Endothelial cell of umbilical vein (primary cell): ENCODE measurements around the gene POLR2L. TPM values are rescaled to one million over a fixed set of nuclear protein-coding genes. Genes with fewer than 3 reads are reported as not detected.
A peak's percentile ranks its signal among the peaks of the same experiment; 100 is the strongest.

Source experiments
- BruUV-seq: library from RNA; stranded (reverse); fragments of 400-500 nt; replicated peaks from 2 replicates; lab custom pipeline; 2021; lab: Mats Ljungman, UMichigan
- CTCF ChIA-PET: fragments of 300-600, 350-600 bp; sonication (Branson Sonifier 250); formaldehyde crosslinking; loops from one replicate; lab custom pipeline; 2021; ENCODE audit warnings: antibody characterized with exemption, inconsistent platforms; lab: Charles Lee
- POLR2A ChIA-PET: fragments of 300-600, 350-600 bp; sonication (Branson Sonifier 250); formaldehyde crosslinking; loops from one replicate; lab custom pipeline; 2021; ENCODE audit warnings: antibody characterized with exemption, inconsistent platforms; lab: Charles Lee
- DNase-seq: peaks from one replicate; pipeline ENCODE4 v3.0.0-alpha.2; 2011; ENCODE audit warnings: low read depth, low spot score
- FAIRE-seq: peaks from 2 replicates; lab custom pipeline; 2011; peaks lifted over from hg19 to GRCh38; lab: Jason Lieb, UNC
- H2AFZ ChIP-seq: 2 replicates; pipeline ENCODE4 v1.6.0; 2012; ENCODE audit warnings: low read depth, low read length, control low read depth, inconsistent platforms
- H3K27ac ChIP-seq: 2 replicates; pipeline ENCODE4 v1.5.1; 2011; ENCODE audit warnings: low read depth, mild to moderate bottlenecking, control low read depth, low read length, moderate library complexity; ENCODE audit not compliant: insufficient read depth
- H3K27me3 ChIP-seq, 2 experiments: 2 replicates each; pipeline versions ENCODE4 v1.6.0 to v1.6.1; 2011; ENCODE audit warnings: low read length in 2 of 2, mixed read lengths in 1 of 2; ENCODE audit not compliant: control insufficient read depth in 2 of 2, insufficient read depth in 2 of 2
- H3K36me3 ChIP-seq, 2 experiments: 2 replicates in 1 of 2; 3 replicates in 1 of 2; pipeline ENCODE4 v1.5.1; 2011; ENCODE audit warnings: low read length in 2 of 2, mild to moderate bottlenecking in 1 of 2, moderate library complexity in 1 of 2; ENCODE audit not compliant: control insufficient read depth in 2 of 2, insufficient read depth in 2 of 2; ENCODE audit errors: extremely low read depth in 1 of 2
- H3K4me1 ChIP-seq: 3 replicates; pipeline ENCODE4 v1.5.1; 2011; ENCODE audit warnings: mild to moderate bottlenecking, low read length; ENCODE audit not compliant: control insufficient read depth, insufficient read depth; ENCODE audit errors: extremely low read depth
- H3K4me2 ChIP-seq: 2 replicates; pipeline ENCODE4 v1.6.1; 2011; ENCODE audit warnings: low read length, control low read depth, mixed read lengths; ENCODE audit not compliant: insufficient read depth
- H3K4me3 ChIP-seq, 3 experiments: fragments of 200-600 bp in 1 of 3; sonication (generic), shearing (Covaris generic) in 1 of 3; replicated peaks in 1 of 3; 2 replicates each; pipeline ENCODE4 v1.5.1; 2011 to 2016; ENCODE audit warnings: control low read depth in 3 of 3, low read length in 3 of 3, mild to moderate bottlenecking in 2 of 3, inconsistent platforms in 1 of 3, low read depth in 1 of 3, moderate library complexity in 1 of 3; ENCODE audit not compliant: insufficient read depth in 1 of 3
- H3K79me2 ChIP-seq: 2 replicates; pipeline ENCODE4 v1.6.0; 2012; ENCODE audit warnings: low read length, inconsistent platforms; ENCODE audit not compliant: control insufficient read depth, insufficient read depth
- H3K9ac ChIP-seq: replicated peaks from 2 replicates; pipeline ENCODE3; 2011; ENCODE audit warnings: low read length, control low read depth; ENCODE audit not compliant: insufficient read depth; ENCODE audit errors: extremely low read depth
- H3K9me1 ChIP-seq: replicated peaks from 3 replicates; pipeline ENCODE4 v1.6.0; 2011; ENCODE audit warnings: mild to moderate bottlenecking, low read length; ENCODE audit not compliant: control insufficient read depth, insufficient read depth; ENCODE audit errors: extremely low read depth
- H3K9me3 ChIP-seq: replicated peaks from 2 replicates; pipeline ENCODE4 v1.5.1; 2012; ENCODE audit warnings: low read length, inconsistent platforms; ENCODE audit not compliant: control insufficient read depth, insufficient read depth
- H4K20me1 ChIP-seq: replicated peaks from 2 replicates; pipeline ENCODE3; 2011; ENCODE audit warnings: mild to moderate bottlenecking, low read length; ENCODE audit not compliant: control insufficient read depth, insufficient read depth; ENCODE audit errors: extremely low read depth
- CTCF ChIP-seq, 2 donors: IDR thresholded peaks; 1 replicate in 1 of 2; 2 replicates in 1 of 2; pipeline ENCODE4 v1.5.1; 2011; ENCODE audit warnings: low read length in 2 of 2, mild to moderate bottlenecking in 2 of 2, moderate library complexity in 2 of 2, control low read depth in 1 of 2, inconsistent platforms in 1 of 2, low read depth in 1 of 2; ENCODE audit not compliant: insufficient read depth in 1 of 2; ENCODE audit errors: extremely low read depth in 1 of 2
- EZH2 ChIP-seq: IDR thresholded peaks from 2 replicates; pipeline ENCODE4 v1.6.1; 2012; ENCODE audit warnings: borderline replicate concordance, low read depth, mild to moderate bottlenecking, moderate library complexity, low read length, inconsistent platforms; ENCODE audit not compliant: severe bottlenecking
- FOS ChIP-seq: IDR thresholded peaks from 2 replicates; pipeline ENCODE4 v1.6.1; 2011; ENCODE audit warnings: mild to moderate bottlenecking, low read length, moderate library complexity, borderline replicate concordance; ENCODE audit not compliant: insufficient read depth
- GATA2 ChIP-seq: IDR thresholded peaks from 2 replicates; pipeline ENCODE4 v1.7.0; 2011; ENCODE audit warnings: low read depth, mild to moderate bottlenecking, moderate library complexity, mixed read lengths, low read length; ENCODE audit not compliant: insufficient read length, insufficient read depth
- JUN ChIP-seq: IDR thresholded peaks from 2 replicates; pipeline ENCODE4 v1.6.1; 2011; ENCODE audit warnings: borderline replicate concordance, low read depth; ENCODE audit not compliant: insufficient read length, insufficient read depth
- MAX ChIP-seq: IDR thresholded peaks from 2 replicates; pipeline ENCODE4 v1.6.1; 2011; ENCODE audit not compliant: insufficient read depth, insufficient read length
- MYC ChIP-seq: IDR thresholded peaks from one replicate; pipeline ENCODE4 v1.6.1; 2011; ENCODE audit warnings: mild to moderate bottlenecking, low read depth, low read length
- POLR2A ChIP-seq: IDR thresholded peaks from 2 replicates; pipeline ENCODE4 v1.6.1; 2012; ENCODE audit warnings: low read depth, mild to moderate bottlenecking, control low read depth, low read length
- POLR2AphosphoS5 ChIP-seq: IDR thresholded peaks from 2 replicates; pipeline ENCODE4 v1.6.1; 2012; ENCODE audit warnings: low read depth, mild to moderate bottlenecking, control low read depth, low read length, moderate library complexity; ENCODE audit not compliant: insufficient read depth
- dilution Hi-C: fragments of 300-500 bp; cut with MboI; formaldehyde crosslinking; loops from one replicate; pipeline ENCODE4 v1.15.0; 2019; ENCODE audit warnings: low sequenced_read_pairs; ENCODE audit not compliant: extremely low pct_ligation_motif_present
- intact Hi-C: fragments of 100-400 bp; cut with micrococcal nuclease; formaldehyde crosslinking; loops from one replicate; pipeline ENCODE4 v1.10.0; 2022
- polyA plus RNA-seq, 4 experiments: library from polyadenylated mRNA; depleted of rRNA in 3 of 4; stranded (reverse) in 3 of 4; unstranded in 1 of 4; fragments of >200 nt; gene quantifications; 2 replicates each; pipeline versions ENCODE4 v1.2.1 to v1.2.3, GENCODE V29; 2011 to 2012; ENCODE audit warnings: missing spikeins in 1 of 4
- total RNA-seq: library from RNA; stranded (reverse); gene quantifications from 2 replicates; pipeline ENCODE4 v1.2.3, GENCODE V29; 2021

The POLR2L gene
- total and polyA plus RNA-seq, 2 donors (not counting 3 experiments of a cell fraction or from before 2014, with no cell fraction given) = 146 to 259 TPM

GRCh38 chr11:833849-834311 is 8.4 kb downstream of the POLR2L start:
- dilution Hi-C loops (no loop called here), intact Hi-C loops (loop anchor here (2.0 kb wide), 1 partner anchor 15 kb away; the partner anchor contains the start of gene PNPLA2)
- BruUV-seq = TSS peak; percentile 11
- no peaks in the 10 kb centered on the region for H3K9me3 ChIP-seq
- TF ChIP-seq MYC (no peak), JUN (no peak), GATA2 (no peak), POLR2AphosphoS5 (no peak), FOS (no peak), MAX (no peak), EZH2 (no peak), POLR2A (no peak), CTCF (IDR thresholded peaks at IDR 0.05; ENCODE audit: extremely low read depth in 1 of 2, insufficient read depth in 1 of 2, low read depth in 1 of 2, low read length in 2 of 2) (no peak)
- peak overlapping the region; percentile 50 to 70 (median 67) for H3K4me3 ChIP-seq
- H3K4me2 ChIP-seq = peak overlapping the region; percentile 75
- FAIRE-seq = peak; percentile 69
- peak; percentile 38 for DNase-seq
- ChIA-PET CTCF (interaction anchor here (1.3 to 2.9 kb wide), 4 partner anchors 10 to 29 kb away, joined by 3 to 19 read pairs (median 8); partner anchors contain the start of genes PIDD1, PNPLA2 and TSPAN4), POLR2A (interaction anchor here (0.8 to 3.3 kb wide), 4 partner anchors 10 to 37 kb away, joined by 3 to 25 read pairs (median 10); partner anchors contain the start of genes PNPLA2, POLR2L and TSPAN4)
- no peaks in the 10 kb centered on the region for H3K9me1 ChIP-seq
- no peak overlapping the region for H2AFZ ChIP-seq
- H3K36me3 ChIP-seq = peaks cover 16 to 27% of the 10 kb centered on the region in 2 experiments
- H3K27ac ChIP-seq = peak overlapping the region; percentile 79
- peaks cover 44% of the 10 kb centered on the region for H3K4me1 ChIP-seq
- no peaks in the 10 kb centered on the region for H4K20me1 ChIP-seq
- H3K9ac ChIP-seq = peak overlapping the region; percentile 85
- no peaks in the 10 kb centered on the region for H3K27me3 ChIP-seq
- H3K79me2 ChIP-seq = peaks cover 39% of the 10 kb centered on the region
